ENCODE measurements around the gene DNMT3A.

DNMT3A gene

DNA sequence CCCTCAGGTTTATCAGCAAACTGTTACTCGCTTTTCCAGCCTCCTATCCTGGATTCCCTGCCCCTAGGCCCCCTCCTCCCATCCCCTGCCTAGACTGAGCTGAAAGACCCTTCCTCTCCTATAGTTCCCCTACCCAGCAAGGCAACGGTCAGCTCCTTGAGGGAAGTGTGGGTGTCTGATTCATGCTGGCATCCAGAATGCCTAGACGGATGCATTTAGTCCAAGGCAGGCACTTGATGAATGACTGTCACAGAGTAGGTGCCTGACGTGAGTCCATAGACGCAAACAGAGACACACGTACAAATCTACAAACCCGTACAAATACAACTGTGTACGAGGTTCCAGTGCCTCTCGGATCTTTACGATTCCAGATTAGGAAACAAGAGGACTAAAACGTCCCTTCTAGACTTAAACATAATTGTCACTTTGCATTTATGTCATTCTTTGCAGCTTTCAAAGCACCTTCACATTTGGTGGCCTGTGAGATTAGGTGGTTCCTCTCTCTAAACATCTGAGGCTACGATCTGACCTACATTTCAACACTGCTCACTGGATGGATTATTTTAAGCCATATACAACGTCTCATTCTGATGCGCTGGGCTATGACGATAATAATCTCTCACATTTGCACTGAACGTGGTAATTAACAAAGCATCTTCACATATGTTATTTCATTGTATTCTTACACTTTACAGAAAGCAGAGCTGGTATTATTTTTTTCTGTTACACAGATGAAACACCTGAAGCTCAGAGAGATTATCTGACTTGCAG is 36.7 kb downstream of the DNMT3A start:
- DNase-seq (ENCODE audit: low read depth) = no peak

DNA sequence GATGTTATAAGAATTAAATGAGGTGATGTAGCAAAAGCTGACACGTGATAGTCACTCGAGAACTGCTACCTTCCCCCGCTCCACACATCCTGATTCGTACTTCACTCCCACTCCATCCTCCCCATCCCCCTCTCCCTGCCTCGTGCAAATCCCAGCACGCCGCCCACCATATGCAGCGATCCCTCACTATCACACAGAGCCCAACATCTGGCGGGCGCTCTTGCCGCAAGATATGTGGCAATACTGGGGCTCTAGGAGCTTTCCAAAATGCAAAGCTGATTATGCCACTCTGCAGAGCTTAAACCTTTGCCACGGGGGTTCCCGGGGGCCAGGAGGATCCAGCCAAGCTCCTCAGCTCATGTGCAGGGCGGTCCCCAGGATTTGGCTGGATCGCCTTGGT is 37.4 kb downstream of the DNMT3A start:
- no peak for DNase-seq (ENCODE audit: low read depth)

DNA sequence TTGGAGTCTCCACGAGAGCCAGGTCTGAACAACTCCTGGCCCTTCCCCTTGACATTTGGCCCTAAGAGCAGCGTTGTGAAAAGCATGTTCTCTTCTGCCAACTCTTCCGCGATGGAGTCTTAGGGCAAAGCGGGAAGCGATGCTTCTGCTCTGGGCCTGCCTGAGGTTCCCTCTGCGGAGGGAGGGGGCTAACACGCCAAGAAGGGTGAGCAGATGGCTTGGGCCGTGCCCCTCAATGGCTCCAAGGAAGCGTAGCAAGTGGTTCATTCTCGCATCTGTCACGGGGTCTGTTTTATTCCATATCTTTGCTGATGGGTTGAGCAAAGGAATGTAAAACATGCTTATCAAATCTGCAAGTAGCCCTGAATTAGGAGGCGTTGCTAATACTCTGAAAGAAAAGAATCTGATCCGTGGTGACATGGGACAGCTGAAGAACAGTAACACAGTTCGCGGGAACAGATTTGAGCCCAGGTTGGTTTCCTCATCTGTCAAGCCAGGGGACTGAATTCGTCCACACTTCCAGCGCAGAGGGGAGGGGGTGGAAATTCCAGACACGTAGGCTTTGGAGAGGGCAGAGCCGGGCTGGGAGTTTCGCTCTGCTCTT is 38.0 kb downstream of the DNMT3A start:
- DNase-seq (ENCODE audit: low read depth) = no peak

DNA sequence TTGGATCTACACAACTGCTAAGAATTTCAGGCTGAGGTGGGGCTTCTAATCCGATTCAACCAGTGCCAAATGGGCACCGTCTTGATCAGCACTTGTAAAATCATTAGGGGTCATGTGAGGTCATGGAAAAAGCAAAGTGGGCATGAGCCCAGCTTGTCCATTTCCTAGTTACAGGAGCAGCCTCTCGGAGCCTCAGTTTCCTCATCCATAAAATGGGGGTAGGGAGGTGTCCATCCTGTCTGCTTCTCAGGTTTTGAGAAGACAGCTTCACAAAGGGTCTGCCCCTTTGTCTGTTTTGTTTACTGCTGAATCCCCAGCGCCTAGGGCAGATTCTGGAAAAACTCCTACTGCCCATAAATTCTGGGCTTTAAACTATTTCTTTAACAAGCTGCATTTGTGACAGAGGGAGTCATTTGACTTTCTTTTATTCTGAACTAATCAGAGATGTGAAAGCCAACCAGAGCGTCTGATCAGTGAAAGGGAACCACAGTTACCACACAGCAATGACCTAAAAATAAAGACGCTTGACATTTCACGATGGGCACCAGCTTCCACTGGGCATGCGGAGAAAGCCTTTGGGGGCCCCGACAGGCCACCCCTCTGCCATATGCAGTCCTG is 38.9 kb downstream of the DNMT3A start:
- DNase-seq (ENCODE audit: low read depth) = no peak

DNA sequence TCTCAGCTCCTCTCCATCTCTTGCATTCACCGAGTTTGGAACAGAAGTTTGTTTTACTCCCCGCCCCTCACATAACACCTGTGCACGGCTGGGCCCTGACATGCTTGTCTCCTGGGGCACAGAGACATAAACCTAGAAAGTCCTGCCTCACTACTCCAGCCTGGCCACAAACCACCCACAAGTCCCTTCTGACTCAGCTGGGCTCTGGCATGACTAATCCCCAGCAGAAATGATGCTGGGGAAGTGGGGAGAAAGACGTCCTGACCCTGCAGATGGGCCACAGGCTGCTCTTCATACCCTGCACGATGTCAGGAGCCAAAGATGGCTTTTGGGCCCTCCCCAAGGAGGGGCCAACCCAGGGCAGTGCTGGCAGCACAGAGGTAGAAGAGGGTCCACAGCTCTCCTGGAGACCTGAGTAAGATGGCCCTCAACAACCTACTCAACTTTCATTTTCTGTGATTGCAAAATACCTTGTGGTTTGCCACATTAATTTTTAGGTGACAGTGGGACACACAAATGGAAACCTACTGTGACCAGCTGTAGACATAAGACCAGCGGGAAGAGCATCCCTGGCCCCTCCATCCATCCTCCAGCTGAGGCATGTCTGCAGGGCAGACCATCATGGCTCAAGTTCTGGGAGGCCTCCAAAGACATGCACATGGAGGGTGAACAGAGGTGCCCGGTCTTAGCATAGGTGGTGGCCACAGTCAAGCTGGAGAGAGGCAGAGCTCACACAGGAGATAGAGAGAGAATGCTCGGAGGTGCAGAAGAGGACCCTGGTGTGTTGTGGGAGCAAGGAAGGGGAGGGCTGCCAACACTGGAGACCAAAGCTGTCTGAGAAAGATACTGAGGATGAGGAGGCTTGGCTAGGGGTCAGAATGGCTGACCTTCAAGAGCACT is 40.0 kb downstream of the DNMT3A start:
- DNase-seq (ENCODE audit: low read depth) = peak; percentile 63

DNA sequence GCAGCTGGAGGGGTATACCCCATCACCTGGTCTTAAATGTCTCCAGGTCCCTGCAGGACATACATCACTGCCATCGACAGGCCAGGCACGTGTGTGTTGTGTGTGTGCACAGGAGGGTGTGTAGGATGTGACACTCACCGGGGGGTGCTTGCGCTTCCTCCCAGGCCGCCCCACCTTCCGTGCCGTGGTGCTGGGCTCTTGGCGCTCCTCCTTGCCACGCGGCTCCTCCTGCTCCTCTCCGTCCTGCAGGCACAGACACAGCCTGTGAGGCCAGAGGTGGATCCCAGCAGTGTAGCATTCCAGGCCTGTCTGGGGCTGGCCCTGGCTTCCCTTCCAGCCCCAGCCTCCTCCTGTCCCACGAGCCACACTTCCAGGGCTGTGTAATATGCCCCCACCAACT is 41.7 kb downstream of the DNMT3A start:
- DNase-seq (ENCODE audit: low read depth) = no peak

DNA sequence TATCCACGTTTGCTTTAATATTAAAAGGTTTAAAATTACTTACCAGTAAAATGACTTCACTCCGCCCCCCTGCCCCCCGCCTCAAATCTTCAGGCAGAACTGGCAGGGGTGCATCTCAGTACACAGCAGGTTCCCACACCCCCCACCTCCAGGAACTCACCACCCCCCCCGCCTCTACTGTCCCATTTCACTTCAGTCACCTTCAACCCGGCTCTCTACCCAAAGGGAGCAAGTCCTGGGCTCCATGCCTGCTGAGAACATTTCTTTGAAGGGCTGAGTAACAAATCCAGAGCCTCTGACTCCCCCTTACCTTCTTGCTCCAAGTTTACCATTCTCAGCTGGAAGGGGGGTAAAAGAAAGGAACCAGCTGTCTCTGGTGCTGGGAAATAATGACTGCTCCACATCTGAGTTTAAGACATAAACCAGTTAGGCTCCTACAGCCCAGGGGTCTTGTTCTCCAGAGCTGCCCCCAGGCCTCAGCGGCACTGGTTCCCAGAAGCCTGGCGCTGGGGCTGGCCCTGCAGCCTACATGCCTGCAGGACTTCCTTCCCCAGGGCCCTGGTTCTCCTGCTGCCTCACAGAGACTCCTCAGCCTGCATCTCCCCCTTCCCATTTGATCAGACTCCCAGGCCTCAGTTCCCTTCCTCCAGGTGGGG is 42.8 kb downstream of the DNMT3A start:
- DNase-seq (ENCODE audit: low read depth) = no peak

DNA sequence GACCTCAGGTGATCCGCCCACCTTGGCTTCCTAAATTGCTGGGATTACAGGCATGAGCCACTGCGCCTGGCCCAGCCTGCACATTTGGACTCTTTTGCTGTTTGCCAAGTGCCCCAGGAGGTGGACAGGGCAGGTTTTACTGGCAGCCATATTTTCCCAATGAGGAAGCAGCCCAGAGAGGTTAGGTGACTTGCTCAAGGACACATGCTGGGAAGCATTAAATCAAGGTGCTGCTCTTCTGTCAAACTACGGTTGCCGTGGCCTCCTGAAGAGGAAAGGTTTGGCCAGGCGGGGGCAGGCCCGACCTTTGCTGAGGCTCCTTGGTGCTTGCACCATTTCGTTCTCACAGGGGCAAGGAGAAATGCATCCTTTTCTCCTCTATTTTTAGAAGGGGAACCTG is 44.0 kb downstream of the DNMT3A start:
- no peak for DNase-seq (ENCODE audit: low read depth)

DNA sequence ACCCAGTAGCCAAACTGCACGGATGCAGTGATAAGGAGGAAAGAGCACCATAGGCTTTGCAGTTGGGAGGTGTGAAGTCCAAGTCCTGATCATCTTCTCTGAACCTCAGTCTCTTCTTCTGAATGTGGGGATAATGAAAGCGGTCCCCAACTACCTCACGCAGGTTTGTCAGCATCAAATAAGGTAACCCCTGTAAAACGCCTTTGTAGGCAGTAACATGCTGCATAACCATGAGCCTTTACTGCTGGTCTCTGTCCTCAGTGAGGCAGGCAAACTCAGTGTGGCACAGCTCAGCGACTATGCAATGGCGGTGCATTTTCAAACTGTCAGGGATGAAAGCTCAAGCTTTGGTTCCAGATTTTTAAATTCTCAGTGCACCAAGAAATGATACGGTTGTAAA is 46.1 kb downstream of the DNMT3A start:
- no peak for DNase-seq (ENCODE audit: low read depth)

DNA sequence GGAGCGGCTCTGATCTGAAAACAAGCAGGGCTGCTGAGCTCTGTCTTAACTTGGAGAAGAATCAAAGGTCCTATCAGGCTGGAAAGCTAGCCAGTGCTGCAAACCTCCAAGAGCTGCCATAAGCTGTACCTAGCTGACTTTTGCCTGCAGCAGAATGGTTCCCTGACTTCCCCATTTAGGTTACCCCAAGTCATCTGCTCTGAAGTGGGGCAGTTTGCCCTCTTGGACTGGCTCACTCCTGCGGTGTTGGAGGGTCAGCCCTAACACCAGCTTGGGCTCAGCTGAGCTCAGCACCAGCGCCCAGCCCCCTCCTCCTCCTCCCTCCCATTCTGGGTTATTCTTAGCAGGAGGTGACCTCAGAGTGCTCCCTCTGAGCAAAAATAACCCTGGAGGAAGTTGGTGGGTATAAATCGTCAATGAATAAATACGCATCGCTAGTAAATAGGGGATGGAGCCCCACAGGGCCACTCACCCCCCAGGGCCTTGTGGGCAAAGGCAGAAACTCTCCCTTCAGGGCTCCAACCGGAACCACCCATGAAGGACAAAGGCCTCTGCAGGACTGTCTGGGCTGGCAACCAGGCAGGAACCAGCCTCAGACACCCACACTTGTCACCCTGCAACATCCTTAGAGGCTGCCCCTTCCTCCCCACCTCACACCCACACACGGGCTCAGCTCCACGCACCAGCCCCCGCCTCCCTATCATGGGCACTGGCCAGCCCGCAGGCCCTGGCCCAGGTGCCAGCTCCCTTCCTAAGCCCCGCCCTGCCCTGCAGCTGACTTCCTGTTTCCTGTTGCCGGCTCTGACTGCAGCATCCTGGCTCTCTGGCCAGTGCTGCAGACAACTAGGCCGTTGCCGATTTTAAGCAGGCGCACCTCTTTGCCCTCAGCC is 46.9 kb downstream of the DNMT3A start:
- peak; percentile 50 for DNase-seq (ENCODE audit: low read depth)

DNA sequence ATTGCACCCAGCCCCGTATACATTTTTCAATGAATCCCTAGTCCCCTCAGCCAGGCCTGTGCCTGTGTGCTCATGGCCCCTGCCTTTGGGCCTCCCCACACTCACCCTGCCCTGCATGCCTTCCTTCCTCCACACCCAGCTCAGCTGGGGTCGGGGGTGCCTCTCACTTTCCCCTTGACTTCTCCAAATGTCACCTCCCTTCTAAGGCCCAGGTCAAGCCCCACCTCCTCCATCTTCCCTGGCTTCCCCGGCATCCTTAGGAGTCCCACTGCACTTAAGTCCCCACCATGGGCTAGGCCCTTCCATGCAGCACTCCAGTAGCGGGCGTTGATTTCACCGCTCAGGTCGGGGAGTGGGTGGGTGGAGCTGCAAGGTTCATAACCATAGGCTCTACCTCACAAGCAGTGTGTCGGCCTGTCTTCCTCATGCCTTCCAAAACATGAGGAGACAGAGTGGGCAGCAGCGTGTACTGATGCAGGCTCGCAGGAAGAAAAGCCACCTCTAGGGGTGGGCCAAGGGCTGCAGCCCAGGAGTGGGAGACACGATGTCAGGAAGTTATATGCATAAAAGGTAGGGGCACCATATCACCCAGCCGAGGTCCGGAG is 47.7 kb downstream of the DNMT3A start:
- no peak for DNase-seq (ENCODE audit: low read depth)

DNA sequence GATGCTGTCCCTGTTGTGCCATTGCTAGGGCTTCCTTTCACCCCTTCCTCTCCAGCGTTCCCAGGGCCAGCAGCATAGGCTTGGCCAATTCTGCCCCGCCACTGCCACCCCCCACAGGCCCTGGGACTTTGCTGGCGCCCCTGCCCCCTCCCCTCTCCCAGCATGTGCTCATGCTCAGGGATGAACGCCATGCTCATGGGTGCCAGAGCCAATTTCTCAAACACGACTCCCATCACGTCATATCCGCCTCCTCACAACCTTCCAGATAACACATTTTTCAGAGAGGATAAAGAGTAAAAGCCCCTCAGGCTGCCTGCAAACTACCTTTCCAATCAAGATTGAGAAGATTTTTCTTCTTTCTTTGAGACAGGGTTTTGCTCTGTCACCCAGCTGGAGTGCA is 48.6 kb downstream of the DNMT3A start:
- DNase-seq (ENCODE audit: low read depth) = no peak

DNA sequence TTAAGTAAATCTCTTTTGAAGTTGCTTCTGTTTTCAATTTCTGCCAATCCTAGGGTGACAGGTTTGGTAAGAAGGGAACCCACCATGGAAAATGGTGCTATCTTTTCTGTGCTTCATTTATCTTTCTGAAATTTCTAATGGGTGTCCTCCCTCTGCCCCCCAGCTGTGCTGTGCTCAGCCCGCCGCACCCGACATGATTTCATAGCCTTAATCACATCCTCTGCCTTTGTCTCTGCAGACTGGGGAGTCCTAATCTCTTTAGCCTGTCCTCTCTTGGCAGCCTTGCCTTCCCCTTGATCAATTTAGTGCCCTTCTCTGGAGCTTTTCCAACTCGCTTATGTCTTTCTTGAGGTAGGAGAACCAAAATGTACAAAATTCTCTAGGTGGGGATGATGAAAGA is 49.3 kb downstream of the DNMT3A start:
- no peak for DNase-seq (ENCODE audit: low read depth)

DNA sequence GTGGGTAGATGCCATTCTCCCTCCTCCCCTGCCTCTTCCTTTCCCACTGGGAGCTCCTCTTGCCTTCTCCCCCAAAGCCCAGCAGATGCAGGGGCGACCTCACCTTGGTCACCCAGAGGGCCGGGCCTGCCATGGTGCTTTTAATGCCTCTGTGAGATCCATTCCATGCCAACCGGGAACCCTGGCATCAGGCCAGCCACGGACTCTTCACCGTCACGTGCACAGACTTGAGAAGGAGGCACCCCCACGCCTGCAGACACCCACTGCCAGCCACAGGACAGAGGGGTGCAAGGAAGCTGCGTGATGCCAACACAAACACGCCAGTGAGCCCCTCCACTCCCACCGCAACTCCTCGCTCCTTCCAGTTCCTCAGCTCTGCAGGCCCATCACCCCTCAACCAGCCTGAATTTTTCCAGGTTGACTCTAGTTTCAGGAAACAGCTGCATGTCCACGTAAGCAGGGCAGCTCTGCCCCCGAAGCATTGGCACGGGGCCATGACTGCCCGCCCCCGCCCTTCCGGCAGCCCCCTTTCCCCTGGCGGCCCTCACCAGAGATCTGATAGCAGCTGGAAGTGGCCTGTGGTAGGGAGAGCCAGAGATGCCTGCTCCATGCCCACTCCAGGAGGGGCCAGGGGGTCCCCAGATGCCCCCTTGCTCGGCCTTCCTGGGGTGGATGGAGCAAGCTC is 50.8 kb downstream of the DNMT3A start:
- DNase-seq (ENCODE audit: low read depth) = no peak

DNA sequence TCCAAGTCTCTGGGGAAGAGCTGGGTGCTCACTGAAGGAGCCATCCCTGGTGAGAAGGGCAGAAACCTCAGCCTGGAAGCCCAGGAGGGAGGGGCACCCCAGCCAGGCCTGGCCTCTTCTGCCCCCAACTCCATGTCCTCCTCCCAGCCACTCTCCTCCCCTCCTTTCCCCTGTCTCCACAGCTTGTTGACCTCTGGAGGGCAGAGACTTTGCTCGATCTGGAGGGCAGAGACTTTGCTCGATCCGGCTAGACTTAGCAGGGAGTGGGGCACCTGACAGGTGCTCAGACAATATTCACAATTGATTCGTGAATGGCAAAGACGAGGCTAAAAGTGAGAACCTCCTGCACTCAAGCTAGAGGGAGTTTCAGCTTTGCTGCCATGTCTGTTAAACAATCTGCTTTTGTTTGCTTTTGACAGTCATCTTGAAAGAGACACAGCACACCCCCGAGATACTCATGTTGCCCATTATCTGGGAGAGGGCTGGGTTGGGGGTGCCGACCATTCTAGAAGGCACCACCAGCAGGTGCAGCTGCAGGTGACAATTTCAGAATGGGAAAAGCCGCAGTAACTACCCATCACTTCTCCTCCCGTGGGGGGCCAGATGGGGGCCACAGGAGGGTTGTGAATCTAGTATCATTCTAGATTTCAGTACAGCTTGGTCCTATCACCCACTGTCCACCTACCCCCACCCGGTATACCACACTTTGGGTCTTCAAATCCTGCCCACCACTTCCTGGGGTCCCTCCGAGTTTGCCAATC is 54.8 kb downstream of the DNMT3A start:
- no peak for DNase-seq (ENCODE audit: low read depth)

DNA sequence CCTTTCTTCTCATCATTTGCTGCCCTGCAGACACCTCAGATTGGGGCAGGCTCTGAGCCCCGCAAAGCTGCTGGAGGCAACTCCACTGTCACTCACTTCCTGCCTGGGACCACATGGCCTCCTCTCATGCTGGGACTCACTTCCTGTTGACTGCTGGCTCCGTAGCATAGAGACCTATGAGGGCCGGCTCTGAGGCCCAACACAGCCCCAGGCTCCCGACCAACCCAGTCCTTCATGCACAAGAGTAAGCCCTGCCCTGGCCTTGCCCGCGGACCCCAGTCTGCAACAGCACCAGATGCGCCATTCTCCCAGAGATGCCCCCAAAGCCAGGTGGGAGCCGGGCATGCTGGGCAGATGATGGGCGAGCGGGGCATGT is 55.7 kb downstream of the DNMT3A start:
- no peak for DNase-seq (ENCODE audit: low read depth)

DNA sequence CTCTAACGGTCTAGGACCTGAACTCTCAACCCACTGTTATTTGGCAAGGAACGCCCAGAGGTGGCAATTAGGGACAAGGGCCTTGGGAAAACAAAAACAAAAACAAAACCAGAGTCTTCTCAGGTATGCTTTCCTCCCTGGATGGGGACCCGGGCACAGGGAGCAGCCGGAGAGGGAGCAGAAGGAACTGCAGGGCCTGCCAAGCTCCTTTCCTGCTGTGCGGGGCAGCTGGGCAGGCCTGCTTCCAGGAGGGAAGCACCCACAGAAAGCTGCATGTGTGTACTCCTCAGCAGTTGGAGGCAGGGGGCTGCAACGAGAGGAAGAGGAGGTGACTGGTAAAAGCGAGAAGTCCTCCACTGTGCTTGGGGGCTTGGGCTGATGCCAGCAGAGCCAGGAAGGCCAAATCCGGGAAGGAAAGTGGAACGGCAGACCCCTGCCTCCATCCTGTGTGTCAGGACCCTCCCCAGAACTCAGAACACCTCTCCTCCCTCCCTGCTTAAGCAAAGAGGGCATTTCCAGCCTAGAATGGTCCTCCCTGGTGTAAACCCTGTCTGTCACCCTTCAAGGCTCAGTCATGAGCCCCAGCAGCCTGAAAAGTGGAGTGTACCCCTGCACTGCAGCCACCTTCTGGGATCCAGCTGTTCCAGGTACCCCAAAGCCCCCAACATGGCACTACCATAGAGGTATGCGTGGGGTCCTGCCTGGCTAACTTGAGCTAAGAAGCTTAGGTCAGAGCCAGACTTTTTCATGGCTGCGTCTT is 56.3 kb downstream of the DNMT3A start:
- DNase-seq (ENCODE audit: low read depth) = no peak

DNA sequence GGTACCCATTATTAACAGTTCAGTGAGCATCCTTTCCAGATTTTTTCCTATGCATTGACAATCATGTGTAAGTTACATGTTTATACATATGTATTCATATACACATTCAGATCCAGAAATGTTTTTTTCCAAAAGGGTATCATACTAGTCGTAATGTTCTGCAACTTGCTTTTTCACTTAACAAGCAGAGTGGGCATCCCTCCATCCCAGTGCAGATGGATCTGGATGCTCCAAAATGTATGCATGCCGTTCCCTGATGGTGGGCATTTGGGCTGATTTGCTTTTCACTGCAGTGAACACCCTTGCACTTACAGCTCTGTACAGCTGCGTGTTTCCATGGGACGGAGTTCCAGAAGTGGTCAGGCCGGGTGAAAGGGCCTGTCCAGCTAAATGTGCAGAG is 57.0 kb downstream of the DNMT3A start:
- no peak for DNase-seq (ENCODE audit: low read depth)
